GM19239 (cell line): Measurements from ENCODE around the gene GRXCR2.
"Not testable (repeated sequence)": the region's sequence is repeated elsewhere in the genome, so short reads cannot be mapped to it uniquely, and the experiment has no call there.

Source experiments
- DNase-seq: peaks from one replicate; pipeline ENCODE4 v3.0.0; 2011; ENCODE audit warnings: low spot score; ENCODE audit not compliant: insufficient read length
- FAIRE-seq: peaks from 2 replicates; lab custom pipeline; 2011; peaks lifted over from hg19 to GRCh38; lab: Jason Lieb, UNC

The GRXCR2 gene

GRCh38 chr5:145887976-145888574, 15.3 kb upstream of the GRXCR2 start:
- no peak for DNase-seq
- no peak for FAIRE-seq

GRCh38 chr5:145887217-145887616, 14.4 kb upstream of the GRXCR2 start:
- DNase-seq (no peak), FAIRE-seq (no peak)

GRCh38 chr5:145874765-145875164, 2.0 kb upstream of the GRXCR2 start:
- FAIRE-seq (no peak), DNase-seq (no peak)

GRCh38 chr5:145872486-145872885, 328 bp downstream of the GRXCR2 start:
- no peak for FAIRE-seq
- DNase-seq: no peak

GRCh38 chr5:145869753-145870152, 3.1 kb downstream of the GRXCR2 start:
- FAIRE-seq (no peak), DNase-seq (no peak)

GRCh38 chr5:145867806-145868205, 5.0 kb downstream of the GRXCR2 start:
- FAIRE-seq: no peak
- no peak for DNase-seq

- not testable (repeated sequence) for FAIRE-seq, DNase-seq
These were observed 8.4 kb downstream of the GRXCR2 start for GRCh38 chr5:145864432-145864831.

- no peak for FAIRE-seq
- DNase-seq: no peak
These were observed 9.8 kb downstream of the GRXCR2 start for GRCh38 chr5:145863003-145863402.

- FAIRE-seq: no peak
These were observed 12.9 kb downstream of the GRXCR2 start for GRCh38 chr5:145859897-145860296.

GRCh38 chr5:145859453-145859852, 13.4 kb downstream of the GRXCR2 start:
- DNase-seq (no peak), FAIRE-seq (no peak)

More at GRCh38 chr5:145859897-145860296, 12.9 kb downstream of the GRXCR2 start:
- DNase-seq: no peak

- no peak for DNase-seq
- FAIRE-seq: no peak
These were observed 13.9 kb downstream of the GRXCR2 start for GRCh38 chr5:145858959-145859358.

- FAIRE-seq: no peak
- no peak for DNase-seq
These were observed 16.5 kb downstream of the GRXCR2 start for GRCh38 chr5:145856285-145856818.

- DNase-seq (no peak), FAIRE-seq (no peak)
These were observed 17.0 kb downstream of the GRXCR2 start for GRCh38 chr5:145855763-145856267.

GRCh38 chr5:145854651-145855258, 18.1 kb downstream of the GRXCR2 start:
- no peak for FAIRE-seq

GRCh38 chr5:145853781-145854376, 18.9 kb downstream of the GRXCR2 start:
- FAIRE-seq (no peak), DNase-seq (no peak)

More at GRCh38 chr5:145854651-145855258, 18.1 kb downstream of the GRXCR2 start:
- DNase-seq: no peak

- no peak for DNase-seq
- FAIRE-seq: no peak
These were observed 19.8 kb downstream of the GRXCR2 start for GRCh38 chr5:145852990-145853389.

GRCh38 chr5:145848854-145849253, 24.0 kb downstream of the GRXCR2 start:
- no peak for DNase-seq
- FAIRE-seq: no peak

GRCh38 chr5:145847499-145848497, 25.0 kb downstream of the GRXCR2 start:
- no peak for FAIRE-seq

GRCh38 chr5:145846081-145846480, 26.7 kb downstream of the GRXCR2 start:
- DNase-seq: no peak

More at GRCh38 chr5:145847499-145848497, 25.0 kb downstream of the GRXCR2 start:
- DNase-seq: no peak

GRCh38 chr5:145841299-145841698, 31.5 kb downstream of the GRXCR2 start:
- FAIRE-seq (no peak), DNase-seq (no peak)

More at GRCh38 chr5:145846081-145846480, 26.7 kb downstream of the GRXCR2 start:
- no peak for FAIRE-seq
